Cortex of kidney (tissue), 1 donor: ENCODE results near the gene SAT1.
A peak's percentile ranks its signal among the peaks of the same experiment; 100 is the strongest.
"Not testable (repeated sequence)": the region's sequence is repeated elsewhere in the genome, so short reads cannot be mapped to it uniquely, and the experiment has no call there.

Source experiments
- DNase-seq: peaks from one replicate; lab custom pipeline; 2025; lab: John Stamatoyannopoulos, UW

The SAT1 gene

GRCh38 chrX:23782863-23783588 lies at the start of gene SAT1:
Gene SAT1, plus strand, starts transcription at chrX:23783173. Its CDS starts 179 bp downstream, at chrX:23783352.
- DNase-seq, result peak; percentile 8

- DNase-seq, result no peak
Measured at GRCh38 chrX:23736030-23736429, 46.9 kb upstream of the SAT1 start.

- no peak for DNase-seq
Measured at GRCh38 chrX:23737413-23737812, 45.6 kb upstream of the SAT1 start.

- no peak for DNase-seq
Measured at GRCh38 chrX:23742174-23742696, 40.7 kb upstream of the SAT1 start.

GRCh38 chrX:23742697-23743622 lies 40.0 kb upstream of the SAT1 start, which contains the start of gene ACOT9:
Gene ACOT9, minus strand, starts transcription at chrX:23743276. Its CDS starts 132 bp downstream, at chrX:23743144.
- DNase-seq, result peak; percentile 12

- not testable (repeated sequence) for DNase-seq
Measured at GRCh38 chrX:23743623-23743971, 39.4 kb upstream of the SAT1 start.

- no peak for DNase-seq
Measured at GRCh38 chrX:23745786-23746185, 37.2 kb upstream of the SAT1 start.

- DNase-seq, result no peak
Measured at GRCh38 chrX:23749129-23749528, 33.8 kb upstream of the SAT1 start.

GRCh38 chrX:23749576-23749975 lies 33.4 kb upstream of the SAT1 start:
- no peak for DNase-seq

GRCh38 chrX:23752740-23753415 lies 30.1 kb upstream of the SAT1 start:
- DNase-seq, result no peak

GRCh38 chrX:23754664-23755063 lies 28.3 kb upstream of the SAT1 start:
- no peak for DNase-seq

- DNase-seq, result no peak
Measured at GRCh38 chrX:23756165-23756564, 26.8 kb upstream of the SAT1 start.

GRCh38 chrX:23759821-23760220 lies 23.2 kb upstream of the SAT1 start:
- DNase-seq, result no peak

- DNase-seq, result no peak
Measured at GRCh38 chrX:23764188-23764984, 18.6 kb upstream of the SAT1 start.

GRCh38 chrX:23765449-23765848 lies 17.5 kb upstream of the SAT1 start:
- DNase-seq, result no peak

GRCh38 chrX:23765868-23766267 lies 17.1 kb upstream of the SAT1 start:
- DNase-seq, result no peak

- DNase-seq, result no peak
Measured at GRCh38 chrX:23766650-23767551, 16.1 kb upstream of the SAT1 start.

- DNase-seq, result no peak
Measured at GRCh38 chrX:23770142-23770541, 12.8 kb upstream of the SAT1 start.

- not testable (repeated sequence) for DNase-seq
Measured at GRCh38 chrX:23771086-23771485, 11.9 kb upstream of the SAT1 start.

GRCh38 chrX:23773601-23774175 lies 9.3 kb upstream of the SAT1 start:
- DNase-seq, result no peak
